ENCODE measurements around the gene HCLS1.

DNA sequence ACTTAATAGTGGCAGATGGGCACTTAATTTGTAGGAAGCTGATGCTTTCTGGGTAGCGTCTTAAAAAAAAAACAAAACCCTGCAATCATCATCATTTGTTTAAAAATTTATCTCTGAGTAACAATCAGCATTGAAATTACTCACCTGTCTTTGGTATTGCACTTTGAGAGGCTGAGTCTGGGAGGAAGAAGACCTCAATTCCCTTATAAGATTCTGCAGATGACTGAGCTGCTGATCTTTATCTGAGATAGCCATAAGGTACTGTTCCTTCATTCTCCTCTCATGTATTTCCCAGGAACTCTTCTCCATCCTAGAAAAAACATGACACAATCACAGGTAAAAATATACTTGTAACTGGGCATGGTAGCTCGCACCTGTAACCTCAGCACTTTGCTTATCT lies 16.4 kb upstream of the HCLS1 start:
- TF ChIP-seq POLR2AphosphoS5 (IDR thresholded peaks at IDR 0.05) (no peak), POLR2A (IDR thresholded peaks at IDR 0.05) (no peak)
- TF ChIP-seq, protein P1, sequence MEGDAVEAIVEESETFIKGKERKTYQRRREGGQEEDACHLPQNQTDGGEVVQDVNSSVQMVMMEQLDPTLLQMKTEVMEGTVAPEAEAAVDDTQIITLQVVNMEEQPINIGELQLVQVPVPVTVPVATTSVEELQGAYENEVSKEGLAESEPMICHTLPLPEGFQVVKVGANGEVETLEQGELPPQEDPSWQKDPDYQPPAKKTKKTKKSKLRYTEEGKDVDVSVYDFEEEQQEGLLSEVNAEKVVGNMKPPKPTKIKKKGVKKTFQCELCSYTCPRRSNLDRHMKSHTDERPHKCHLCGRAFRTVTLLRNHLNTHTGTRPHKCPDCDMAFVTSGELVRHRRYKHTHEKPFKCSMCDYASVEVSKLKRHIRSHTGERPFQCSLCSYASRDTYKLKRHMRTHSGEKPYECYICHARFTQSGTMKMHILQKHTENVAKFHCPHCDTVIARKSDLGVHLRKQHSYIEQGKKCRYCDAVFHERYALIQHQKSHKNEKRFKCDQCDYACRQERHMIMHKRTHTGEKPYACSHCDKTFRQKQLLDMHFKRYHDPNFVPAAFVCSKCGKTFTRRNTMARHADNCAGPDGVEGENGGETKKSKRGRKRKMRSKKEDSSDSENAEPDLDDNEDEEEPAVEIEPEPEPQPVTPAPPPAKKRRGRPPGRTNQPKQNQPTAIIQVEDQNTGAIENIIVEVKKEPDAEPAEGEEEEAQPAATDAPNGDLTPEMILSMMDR (IDR thresholded peaks at IDR 0.05 in 8 of 11, conservative IDR thresholded peaks at IDR 0.05 in 3 of 11), result no peak
